Prostate gland (tissue), 2 donors: ENCODE data around the gene CACNA1I.

Experiments used
- POLR2A ChIP-seq: fragments of 450-650 bp; IDR thresholded peaks from one replicate; pipeline ENCODE4 v1.6.1; 2016; ENCODE audit warnings: antibody characterized with exemption, mild to moderate bottlenecking
- POLR2AphosphoS5 ChIP-seq: sonication (generic); formaldehyde crosslinking; IDR thresholded peaks from one replicate; pipeline ENCODE4 v1.6.1; 2017; ENCODE audit warnings: antibody characterized with exemption
- TF ChIP-seq, protein P1 (sequence below), 4 experiments: fragments of 200-600 bp in 2 of 4; fragments of 450-650 bp in 2 of 4; sonication (generic) in 2 of 4; IDR thresholded peaks; 1 replicate in 3 of 4; 2 replicates in 1 of 4; pipeline ENCODE4 v1.5.1; 2016 to 2019; ENCODE audit warnings: antibody characterized with exemption in 4 of 4, mild to moderate bottlenecking in 2 of 4, moderate library complexity in 2 of 4

DNA sequence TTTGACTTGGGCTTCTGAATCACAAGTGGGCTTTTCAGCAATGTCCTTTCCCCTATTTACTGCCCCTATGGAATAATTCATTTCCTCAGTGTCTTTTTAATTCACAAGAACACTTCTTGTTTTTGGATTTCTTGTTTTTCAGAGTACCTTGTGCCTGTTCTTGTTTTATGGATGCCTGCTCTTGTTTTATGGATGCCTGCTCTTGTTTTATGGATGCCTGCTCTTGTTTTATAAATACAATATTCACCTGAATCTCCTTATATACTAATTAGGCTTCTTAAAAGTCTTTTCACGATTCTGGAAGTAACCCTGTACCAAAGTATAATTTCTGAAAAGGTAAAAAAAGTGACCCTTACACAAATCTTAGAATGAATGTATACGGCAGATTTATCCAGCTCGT, 32.8 kb downstream of the CACNA1I start:
- TF ChIP-seq, protein P1, sequence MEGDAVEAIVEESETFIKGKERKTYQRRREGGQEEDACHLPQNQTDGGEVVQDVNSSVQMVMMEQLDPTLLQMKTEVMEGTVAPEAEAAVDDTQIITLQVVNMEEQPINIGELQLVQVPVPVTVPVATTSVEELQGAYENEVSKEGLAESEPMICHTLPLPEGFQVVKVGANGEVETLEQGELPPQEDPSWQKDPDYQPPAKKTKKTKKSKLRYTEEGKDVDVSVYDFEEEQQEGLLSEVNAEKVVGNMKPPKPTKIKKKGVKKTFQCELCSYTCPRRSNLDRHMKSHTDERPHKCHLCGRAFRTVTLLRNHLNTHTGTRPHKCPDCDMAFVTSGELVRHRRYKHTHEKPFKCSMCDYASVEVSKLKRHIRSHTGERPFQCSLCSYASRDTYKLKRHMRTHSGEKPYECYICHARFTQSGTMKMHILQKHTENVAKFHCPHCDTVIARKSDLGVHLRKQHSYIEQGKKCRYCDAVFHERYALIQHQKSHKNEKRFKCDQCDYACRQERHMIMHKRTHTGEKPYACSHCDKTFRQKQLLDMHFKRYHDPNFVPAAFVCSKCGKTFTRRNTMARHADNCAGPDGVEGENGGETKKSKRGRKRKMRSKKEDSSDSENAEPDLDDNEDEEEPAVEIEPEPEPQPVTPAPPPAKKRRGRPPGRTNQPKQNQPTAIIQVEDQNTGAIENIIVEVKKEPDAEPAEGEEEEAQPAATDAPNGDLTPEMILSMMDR (IDR thresholded peaks at IDR 0.05), result no peak
- TF ChIP-seq POLR2AphosphoS5 (no peak), POLR2A (no peak)
